GM21423 (cell line): ENCODE results near the gene FRMD3.

Source experiments
- ATAC-seq: cut with Tn5 transposase; IDR thresholded peaks from one replicate; pipeline ENCODE4 v1.9.1; 2021; ENCODE audit warnings: mild to moderate bottlenecking, moderate library complexity; ENCODE audit not compliant: unreplicated experiment

Gene FRMD3

GRCh38 chr9:83474631-83475030, 63.6 kb downstream of the FRMD3 start:
- ATAC-seq, result no peak

GRCh38 chr9:83473488-83473971, 64.7 kb downstream of the FRMD3 start:
- ATAC-seq, result peak; percentile 96

- ATAC-seq, result no peak
These were observed 65.4 kb downstream of the FRMD3 start for GRCh38 chr9:83472764-83473163.

- ATAC-seq, result no peak
These were observed 66.0 kb downstream of the FRMD3 start for GRCh38 chr9:83472221-83472665.

DNA sequence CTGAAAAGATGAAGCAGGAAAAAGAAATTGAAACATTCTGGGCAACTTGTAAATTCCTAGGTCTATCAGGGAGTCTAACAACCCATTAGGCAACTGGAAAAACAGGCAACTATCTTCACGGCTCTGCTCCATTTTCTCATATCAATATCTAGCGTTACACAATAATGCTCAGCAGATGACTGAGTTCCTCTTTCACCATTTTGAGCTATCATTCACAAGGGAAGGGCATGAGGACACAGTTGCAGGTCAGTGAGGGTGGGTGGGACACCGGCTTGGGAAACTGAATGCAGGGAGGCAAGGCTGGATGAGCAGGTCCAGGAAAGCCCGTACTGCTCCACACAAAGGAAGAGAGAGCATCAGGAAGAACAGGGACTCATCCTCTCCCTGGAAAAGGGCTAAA, 67.0 kb downstream of the FRMD3 start:
- ATAC-seq, result no peak

DNA sequence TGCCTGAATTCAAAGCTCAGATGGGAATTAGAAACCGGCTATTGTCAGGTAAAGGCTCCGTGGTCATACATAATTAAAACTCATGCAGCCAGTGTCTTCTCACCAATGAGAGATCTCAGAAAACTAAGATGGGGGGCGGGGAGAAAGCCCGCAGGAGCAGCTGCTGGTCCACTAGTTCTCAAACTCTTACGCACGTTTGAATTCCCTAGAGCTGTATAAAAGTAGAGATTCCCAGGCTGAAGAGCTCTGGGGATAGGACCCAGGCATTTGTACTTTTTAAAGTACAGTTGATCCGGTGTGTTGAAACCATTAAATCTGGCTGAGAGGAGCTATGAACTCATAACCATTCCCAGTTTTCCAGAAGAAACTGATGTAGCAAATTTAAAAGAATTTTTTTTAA, 68.5 kb downstream of the FRMD3 start:
- ATAC-seq, result no peak

DNA sequence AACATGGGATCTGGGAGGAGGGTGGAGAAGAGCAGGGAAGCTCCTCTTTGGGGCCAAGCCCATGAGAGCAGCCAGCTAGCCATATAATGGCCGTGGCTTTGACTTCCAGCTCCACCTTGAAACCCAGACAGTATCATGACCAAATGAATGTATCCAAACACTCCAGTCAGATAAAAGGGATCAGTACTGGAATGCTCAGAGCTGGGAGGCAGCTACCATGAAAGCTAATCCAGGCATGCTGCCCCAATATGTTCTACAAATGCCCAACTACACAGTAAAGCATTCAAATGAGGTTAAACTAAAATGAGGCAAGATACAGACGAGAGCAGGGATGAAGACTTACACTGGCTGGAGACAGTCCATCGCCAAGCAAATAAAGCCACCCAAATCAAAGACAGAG, 69.4 kb downstream of the FRMD3 start:
- no peak for ATAC-seq

DNA sequence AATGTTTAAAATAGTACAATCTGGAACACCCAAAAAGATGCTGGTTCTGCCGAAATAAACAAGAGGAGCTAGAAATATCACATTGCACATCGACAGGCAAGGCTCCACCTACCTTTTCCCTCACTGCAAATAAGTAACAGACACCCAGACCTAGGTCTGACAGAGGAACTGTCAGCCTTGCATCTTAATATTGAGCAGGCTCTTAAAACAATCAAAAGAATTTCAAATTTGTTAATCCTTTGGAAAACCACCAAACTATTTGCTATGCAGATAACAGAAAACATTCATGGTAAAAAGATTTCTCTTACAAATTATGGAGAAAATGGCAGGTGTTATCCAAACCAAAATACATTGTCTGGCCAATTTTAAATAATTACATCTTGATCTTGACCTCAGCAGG, 71.3 kb downstream of the FRMD3 start:
- no peak for ATAC-seq

DNA sequence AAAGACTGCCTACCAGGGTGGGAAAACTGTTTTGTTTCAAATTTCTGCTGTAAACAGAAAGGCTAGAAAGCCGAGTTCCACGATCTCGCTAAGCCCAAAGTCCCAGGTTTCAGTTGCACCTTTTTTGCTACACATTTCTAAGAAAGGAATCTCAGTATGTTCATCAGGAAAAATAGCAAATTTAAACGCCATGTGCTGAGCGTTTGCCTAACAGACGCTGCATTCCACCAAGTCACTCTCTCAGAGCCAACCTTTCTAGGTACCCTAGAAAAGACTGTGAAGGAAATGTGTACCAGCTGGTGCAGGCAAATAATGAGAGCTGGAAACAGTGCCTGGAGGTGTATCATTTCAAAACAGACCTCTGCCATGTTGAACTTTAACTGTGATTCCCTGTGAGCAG, 71.8 kb downstream of the FRMD3 start:
- ATAC-seq, result no peak

GRCh38 chr9:83459830-83460229, 78.4 kb downstream of the FRMD3 start:
- ATAC-seq, result no peak

GRCh38 chr9:83458530-83458929, 79.7 kb downstream of the FRMD3 start:
- ATAC-seq, result no peak

DNA sequence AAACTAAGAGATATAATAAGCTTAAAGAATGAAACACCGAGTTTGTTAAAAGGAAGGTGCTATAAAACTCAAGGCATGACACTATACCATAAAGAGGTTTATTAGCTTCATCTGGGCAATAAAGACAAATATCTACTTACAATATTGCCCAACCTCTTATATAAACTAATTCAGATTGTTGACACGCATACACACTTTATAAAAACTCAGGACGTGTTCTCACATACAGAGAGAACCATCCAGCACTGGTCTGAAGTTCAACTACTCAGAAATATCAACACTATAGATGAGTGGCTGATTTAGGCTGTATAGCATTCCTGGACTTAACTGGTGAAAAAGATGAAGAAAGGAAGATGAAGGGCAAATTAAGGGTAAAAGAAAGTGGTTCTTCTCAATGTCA, 81.2 kb downstream of the FRMD3 start:
- ATAC-seq, result no peak

GRCh38 chr9:83456226-83456625, 82.0 kb downstream of the FRMD3 start:
- ATAC-seq, result no peak

DNA sequence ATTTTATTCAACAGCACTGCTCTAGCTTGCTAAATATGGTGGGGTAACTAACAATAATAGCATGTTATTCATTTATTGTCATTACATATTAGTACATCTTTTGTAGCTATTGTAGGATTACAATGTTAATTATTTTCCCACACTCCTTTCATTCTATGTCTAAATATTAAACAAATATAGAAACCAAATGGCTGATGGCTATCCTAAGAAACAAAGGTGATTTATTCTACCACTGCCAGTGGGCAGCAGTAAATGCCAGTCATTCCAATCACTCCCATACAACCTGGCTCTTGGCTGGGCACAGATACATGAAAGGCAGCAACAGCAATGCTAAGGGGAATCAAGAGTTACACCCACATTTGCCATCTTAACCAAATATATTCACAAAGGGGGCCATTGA, 84.1 kb downstream of the FRMD3 start:
- no peak for ATAC-seq

DNA sequence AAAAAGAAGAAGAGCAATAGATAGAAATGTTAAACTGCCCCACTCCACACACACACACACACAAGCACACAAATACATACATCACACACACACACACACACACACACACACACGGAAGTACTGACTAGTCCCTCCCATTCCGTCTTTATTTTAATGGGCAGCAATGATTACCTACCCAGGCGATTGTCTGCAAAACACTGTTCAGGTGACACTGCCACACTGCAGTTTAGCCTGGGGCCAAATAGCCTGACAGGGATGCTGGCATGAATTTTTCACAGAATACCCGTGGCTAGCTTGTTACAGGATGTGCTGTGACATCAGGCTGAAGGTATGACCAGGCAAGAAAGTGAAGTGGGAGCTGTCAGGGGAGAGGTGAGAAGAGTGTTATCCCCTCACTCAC, 86.9 kb downstream of the FRMD3 start:
- no peak for ATAC-seq

DNA sequence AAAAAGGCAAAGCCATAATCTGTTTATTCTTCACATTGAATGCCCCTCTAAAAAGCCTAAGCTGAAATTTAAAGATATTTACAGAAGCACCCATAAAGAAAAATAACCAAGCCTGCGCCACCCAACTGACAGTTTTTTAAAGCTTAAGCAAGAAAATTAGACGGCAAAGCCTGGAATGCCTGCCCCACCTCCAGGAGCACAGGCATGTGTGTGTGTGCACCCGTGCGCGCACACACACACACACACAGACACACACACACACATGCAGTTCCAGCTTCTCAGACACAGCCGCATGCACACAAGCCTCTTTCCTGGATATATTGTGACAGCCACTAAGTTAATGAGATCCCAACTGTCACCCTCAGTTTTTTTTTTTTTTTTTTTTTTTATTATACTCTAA, 88.2 kb downstream of the FRMD3 start:
- no peak for ATAC-seq

DNA sequence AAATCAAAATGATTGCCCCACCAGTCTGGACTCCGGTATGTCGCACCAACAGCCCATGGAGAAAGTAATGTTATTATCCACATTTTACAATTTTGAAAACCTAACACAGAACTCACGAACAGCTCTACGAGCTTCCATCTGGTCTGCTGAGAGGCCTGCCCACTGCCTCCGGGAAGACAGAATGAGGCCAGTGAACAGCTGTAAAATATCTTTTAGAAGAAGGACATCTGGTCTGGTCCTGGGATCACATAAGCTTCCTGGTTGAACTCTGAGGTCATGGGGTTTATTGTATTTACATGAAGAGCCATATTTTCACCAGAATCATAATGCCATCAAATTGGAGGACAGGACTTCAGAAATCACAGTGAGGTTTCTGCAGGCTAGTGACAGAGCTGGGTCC, 89.0 kb downstream of the FRMD3 start:
- ATAC-seq, result no peak

GRCh38 chr9:83448626-83449025, 89.6 kb downstream of the FRMD3 start:
- ATAC-seq, result no peak

DNA sequence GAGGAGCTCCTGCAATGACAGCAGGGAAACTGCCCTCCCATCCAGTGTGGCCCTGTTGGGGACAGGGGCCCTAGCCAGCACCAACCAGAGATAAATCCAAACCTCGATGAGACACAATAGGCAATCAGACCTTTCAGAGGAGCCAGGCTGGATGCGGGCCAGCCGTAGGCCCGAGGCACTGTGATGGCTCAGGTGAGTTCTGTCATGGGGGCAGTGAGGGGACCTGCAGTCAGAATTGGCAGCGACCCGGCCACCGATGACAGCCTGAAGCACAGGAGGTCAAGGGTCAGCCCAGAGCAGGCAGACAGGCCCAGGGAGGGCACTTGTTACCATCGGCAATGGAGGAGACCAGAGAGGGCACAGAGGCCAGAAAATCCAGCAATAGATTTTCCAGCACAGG, 90.8 kb downstream of the FRMD3 start:
- no peak for ATAC-seq

GRCh38 chr9:83445703-83446265, 92.4 kb downstream of the FRMD3 start:
- no peak for ATAC-seq

DNA sequence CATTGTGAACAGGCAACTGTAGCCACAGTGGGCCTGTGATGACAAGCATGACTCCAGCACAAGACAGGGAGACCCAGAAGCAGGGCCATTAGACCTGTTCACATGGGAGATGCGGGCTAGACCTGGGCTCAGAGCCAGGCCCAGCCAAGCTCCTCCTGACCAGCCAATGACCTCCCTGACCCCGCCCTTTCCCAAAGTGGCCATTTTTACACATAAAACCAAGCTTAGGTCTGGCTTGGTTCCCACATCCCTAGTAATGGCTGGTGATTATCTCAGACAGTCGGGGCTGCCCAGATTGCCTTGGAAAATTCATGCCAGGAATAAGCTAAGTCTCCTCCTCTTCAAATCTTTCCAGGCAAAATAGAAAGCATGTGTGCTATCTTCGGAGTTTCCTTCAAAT, 94.1 kb downstream of the FRMD3 start:
- ATAC-seq, result no peak

- ATAC-seq, result no peak
These were observed 96.8 kb downstream of the FRMD3 start for GRCh38 chr9:83441390-83441789.

DNA sequence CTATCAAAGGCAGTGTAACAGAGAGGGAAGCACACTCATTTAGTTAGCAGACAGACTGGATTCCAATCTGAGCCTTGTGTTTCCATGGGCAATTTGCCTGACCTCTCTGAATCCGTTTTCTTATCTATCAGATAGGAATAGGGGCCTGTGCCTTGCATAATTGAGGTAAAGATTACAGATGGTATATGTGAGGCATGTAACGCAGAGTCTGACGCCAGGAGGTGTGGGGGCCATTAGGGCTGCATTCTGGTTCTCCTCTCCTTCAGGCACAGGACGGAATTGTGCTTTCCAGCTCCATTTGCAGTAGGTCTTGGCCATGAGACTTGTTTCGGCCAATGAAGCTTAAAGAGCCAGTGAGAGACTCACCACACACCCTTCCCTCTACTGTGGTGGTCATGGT, 97.6 kb downstream of the FRMD3 start:
- ATAC-seq, result no peak
